Astrocyte of the spinal cord (primary cell): Measurements from ENCODE around the gene LRRC74B.
"Not testable (repeated sequence)": the region's sequence is repeated elsewhere in the genome, so short reads cannot be mapped to it uniquely, and the experiment has no call there.

ENCODE experiments used
- DNase-seq: peaks from one replicate; pipeline ENCODE4 v3.0.0; 2011; ENCODE audit warnings: low read depth, low spot score
- H3K4me3 ChIP-seq: 2 replicates; pipeline ENCODE4 v1.5.1; 2011; ENCODE audit warnings: low read depth, mild to moderate bottlenecking, low read length, moderate library complexity
- CTCF ChIP-seq: IDR thresholded peaks from 2 replicates; pipeline ENCODE4 v1.5.1; 2012; ENCODE audit warnings: low read depth, mild to moderate bottlenecking, low read length, inconsistent platforms
- in situ Hi-C: cut with HindIII; loops from 2 replicates; pipeline ENCODE4 v1.10.0; 2017; ENCODE audit warnings: low sequenced_read_pairs

Gene LRRC74B

GRCh38 chr22:21070690-21071615 lies 25.2 kb downstream of the LRRC74B start:
- no peak for DNase-seq
- in situ Hi-C loops = no loop called here
- no peak overlapping the region for H3K4me3 ChIP-seq
- TF ChIP-seq CTCF = no peak

GRCh38 chr22:21071796-21072195 lies 26.1 kb downstream of the LRRC74B start:
- in situ Hi-C loops, DNase-seq, H3K4me3 ChIP-seq: not testable (repeated sequence)

- no peak overlapping the region for H3K4me3 ChIP-seq
- in situ Hi-C loops = no loop called here
- TF ChIP-seq CTCF = no peak
- DNase-seq = no peak
These were observed 27.3 kb downstream of the LRRC74B start for GRCh38 chr22:21073023-21073422.

- TF ChIP-seq CTCF = no peak
- in situ Hi-C loops = no loop called here
- DNase-seq = no peak
- no peak overlapping the region for H3K4me3 ChIP-seq
These were observed 27.7 kb downstream of the LRRC74B start for GRCh38 chr22:21073482-21073881.

- DNase-seq = peak; percentile 72
- TF ChIP-seq CTCF = no peak
- no peak overlapping the region for H3K4me3 ChIP-seq
- in situ Hi-C loops = no loop called here
These were observed 28.5 kb downstream of the LRRC74B start for GRCh38 chr22:21074102-21074715.

- no peak overlapping the region for H3K4me3 ChIP-seq
- TF ChIP-seq CTCF = no peak
- in situ Hi-C loops = no loop called here
- no peak for DNase-seq
These were observed 29.9 kb downstream of the LRRC74B start for GRCh38 chr22:21075516-21076138.
